SK-N-SH (cell line): Measurements from ENCODE around the gene HECW1. TPM values are rescaled to one million over a fixed set of nuclear protein-coding genes. Genes with fewer than 3 reads are reported as not detected.

Experiments used
- CTCF ChIA-PET: fragments of 300-600, 350-600 bp; formaldehyde crosslinking; extraction: SDS; loops from one replicate; lab custom pipeline; 2021; lab: Yijun Ruan, JAX
- POLR2A ChIA-PET: fragments of 350-600 bp; sonication (Branson Sonifier 250); formaldehyde crosslinking; extraction: SDS; loops from one replicate; lab custom pipeline; 2020; ENCODE audit warnings: antibody characterized with exemption, inconsistent platforms; lab: Yijun Ruan, JAX
- DNase-seq: peaks from one replicate; pipeline ENCODE4 v3.0.0; 2012
- H2AFZ ChIP-seq: fragments of 200-600 bp; sonication (generic); 2 replicates; pipeline ENCODE4 v1.8.1; 2016; ENCODE audit warnings: antibody characterized with exemption, mild to moderate bottlenecking, low read depth
- H3F3A ChIP-seq: fragments of 200-600 bp; sonication (generic); replicated peaks from 2 replicates; pipeline ENCODE3; 2016; ENCODE audit warnings: antibody characterized with exemption, mild to moderate bottlenecking; ENCODE audit not compliant: insufficient read depth
- H3K27ac ChIP-seq, 2 experiments: fragments of 200-500 bp in 1 of 2; fragments of 200-600 bp in 1 of 2; sonication (Bioruptor generic) in 1 of 2; sonication (generic), shearing (Covaris generic) in 1 of 2; 2 replicates each; pipeline versions ENCODE4 v1.5.1 to v1.6.1; 2014 to 2016; ENCODE audit warnings: low read depth in 2 of 2, inconsistent platforms in 1 of 2, low read length in 1 of 2, mild to moderate bottlenecking in 1 of 2, mixed read lengths in 1 of 2
- H3K27me3 ChIP-seq: fragments of 200-600 bp; sonication (generic), shearing (Covaris generic); 2 replicates; pipeline ENCODE4 v1.6.1; 2016; ENCODE audit warnings: mixed run types; ENCODE audit not compliant: insufficient read depth
- H3K36me3 ChIP-seq, 2 experiments: fragments of 200-500 bp in 1 of 2; fragments of 200-600 bp in 1 of 2; sonication (Bioruptor generic) in 1 of 2; sonication (generic) in 1 of 2; replicated peaks in 1 of 2; 2 replicates each; pipeline versions ENCODE3 to v1.5.1; 2014 to 2016; ENCODE audit warnings: low read length in 1 of 2, mild to moderate bottlenecking in 1 of 2; ENCODE audit not compliant: insufficient read depth in 2 of 2, control insufficient read depth in 1 of 2
- H3K4me1 ChIP-seq, 2 experiments: fragments of 200-500 bp in 1 of 2; fragments of 200-600 bp in 1 of 2; sonication (Bioruptor generic) in 1 of 2; sonication (generic), shearing (Covaris generic) in 1 of 2; 2 replicates each; pipeline versions ENCODE4 v1.5.1 to v1.6.1; 2014 to 2016; ENCODE audit warnings: low read depth in 1 of 2, low read length in 1 of 2, mixed run types in 1 of 2; ENCODE audit not compliant: insufficient read depth in 2 of 2, control insufficient read depth in 1 of 2
- H3K4me2 ChIP-seq: fragments of 200-600 bp; sonication (generic), shearing (Covaris generic); 2 replicates; pipeline ENCODE4 v1.6.1; 2017; ENCODE audit warnings: mixed run types
- H3K4me3 ChIP-seq, 2 experiments: fragments of 200-500 bp in 1 of 2; fragments of 200-600 bp in 1 of 2; sonication (Bioruptor generic) in 1 of 2; sonication (generic), shearing (Covaris generic) in 1 of 2; 2 replicates each; pipeline versions ENCODE4 v1.5.1 to v1.8.1; 2014 to 2016; ENCODE audit warnings: low read depth in 2 of 2, inconsistent platforms in 1 of 2, low read length in 1 of 2, mild to moderate bottlenecking in 1 of 2, mixed read lengths in 1 of 2, moderate library complexity in 1 of 2
- H3K79me2 ChIP-seq: fragments of 200-600 bp; sonication (generic); 2 replicates; pipeline ENCODE4 v1.8.1; 2017; ENCODE audit warnings: mild to moderate bottlenecking; ENCODE audit not compliant: insufficient read depth
- H3K9ac ChIP-seq: fragments of 200-600 bp; sonication (generic); 2 replicates; pipeline ENCODE4 v1.6.1; 2017; ENCODE audit warnings: mixed run types
- H3K9me2 ChIP-seq: fragments of 200-600 bp; sonication (generic); 2 replicates; pipeline ENCODE4 v1.6.1; 2017; ENCODE audit warnings: mixed run types
- H3K9me3 ChIP-seq: fragments of 200-600 bp; sonication (generic); 2 replicates; pipeline ENCODE4 v1.6.1; 2017; ENCODE audit warnings: mixed run types, mild to moderate bottlenecking, moderate library complexity
- H4K20me1 ChIP-seq: fragments of 200-600 bp; sonication (generic); 2 replicates; pipeline ENCODE4 v1.6.1; 2017; ENCODE audit warnings: mild to moderate bottlenecking, mixed run types; ENCODE audit not compliant: insufficient read depth
- CHD2 ChIP-seq: fragments of 150-350 bp; IDR thresholded peaks from 2 replicates; pipeline ENCODE4 v1.6.1; 2018; ENCODE audit warnings: low read length; ENCODE audit not compliant: partially characterized antibody
- ELF1 ChIP-seq: IDR thresholded peaks from 2 replicates; pipeline ENCODE4 v1.4.0; 2012
- EP300 ChIP-seq, 2 experiments: IDR thresholded peaks; 2 replicates each; pipeline versions ENCODE4 v1.4.0 to v1.6.1; 2012; ENCODE audit warnings: borderline replicate concordance in 1 of 2, low read depth in 1 of 2, low read length in 1 of 2
- EZH2phosphoT487 ChIP-seq: fragments of 200-600 bp; sonication (generic); IDR thresholded peaks from 2 replicates; pipeline ENCODE4 v1.6.1; 2017; ENCODE audit warnings: low read depth, mixed run types, mild to moderate bottlenecking, antibody characterized with exemption, moderate library complexity, borderline replicate concordance
- GABPA ChIP-seq: IDR thresholded peaks from 2 replicates; pipeline ENCODE4 v1.4.0; 2012; ENCODE audit warnings: low read depth, mild to moderate bottlenecking
- GATA2 ChIP-seq: sonication (generic); formaldehyde crosslinking; IDR thresholded peaks from 2 replicates; pipeline ENCODE4 v1.5.0; 2020; ENCODE audit warnings: mild to moderate bottlenecking, missing genetic modification reagents
- RFX5 ChIP-seq: IDR thresholded peaks from 2 replicates; pipeline ENCODE4 v1.6.1; 2012; ENCODE audit warnings: mild to moderate bottlenecking, improper control_type of control experiment, low read length
- SMC3 ChIP-seq: IDR thresholded peaks from 2 replicates; pipeline ENCODE4 v1.6.1; 2012; ENCODE audit warnings: low read depth, low read length, improper control_type of control experiment
- TEAD4 ChIP-seq: IDR thresholded peaks from 2 replicates; pipeline ENCODE4 v1.4.0; 2012; ENCODE audit warnings: mild to moderate bottlenecking, borderline replicate concordance; ENCODE audit not compliant: insufficient read depth
- WGBS: methylation state at CpG from one replicate; pipeline ENCODE4 v1.1.6; 2017; ENCODE audit warnings: low lambda C conversion rate; 5-methylcytosine and 5-hydroxymethylcytosine counted together
- polyA plus RNA-seq, 3 experiments: library from polyadenylated mRNA; depleted of rRNA; stranded (reverse); fragments of >200 nt; gene quantifications; 2 replicates each; pipeline ENCODE4 v1.2.3, GENCODE V29; 2012
- TF ChIP-seq, protein P1 (sequence below): IDR thresholded peaks from 2 replicates; pipeline ENCODE4 v1.4.0; 2012; ENCODE audit warnings: low read depth
- TF ChIP-seq, protein P2 (sequence below): IDR thresholded peaks from 2 replicates; pipeline ENCODE4 v1.6.1; 2012; ENCODE audit warnings: mild to moderate bottlenecking, low read depth, low read length, moderate library complexity
- TF ChIP-seq, protein P3 (sequence below): IDR thresholded peaks from 2 replicates; pipeline ENCODE4 v1.4.0; 2012; ENCODE audit warnings: low read depth, borderline replicate concordance

The HECW1 gene
- polyA plus RNA-seq, 1 of the 3 experiments (the other 2 are of a cell fraction) = not detected

DNA sequence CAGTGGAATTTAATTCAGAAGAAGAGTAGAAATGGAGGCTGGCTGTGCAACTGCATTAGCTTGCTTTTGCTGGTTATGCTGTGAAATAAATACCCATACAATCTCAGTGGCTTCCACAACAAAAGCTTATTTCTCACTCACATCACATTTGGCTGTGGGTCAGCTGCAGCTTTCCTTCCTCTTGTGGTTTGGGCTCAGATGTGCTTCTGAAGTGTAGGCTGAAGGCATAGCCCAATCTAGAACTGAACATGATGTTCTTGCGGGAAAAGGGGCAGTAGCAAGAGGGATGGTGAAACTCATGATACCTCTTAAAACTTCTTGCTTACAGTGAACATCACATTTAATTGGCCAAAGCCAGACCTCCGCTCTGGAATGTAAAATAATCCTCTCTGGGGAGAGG lies 119.9 kb downstream of the HECW1 start:
- no peaks in the 10 kb centered on the region for H3K9me2 ChIP-seq
- H3K36me3 ChIP-seq = no peaks in the 10 kb centered on the region
- H3F3A ChIP-seq = no peaks in the 10 kb centered on the region
- ChIA-PET POLR2A (no interaction called here), CTCF (no interaction called here)
- no peaks in the 10 kb centered on the region for H3K4me1 ChIP-seq
- WGBS = 40% methylated on average over 2 of the region's 2 CpGs
- H3K27ac ChIP-seq = no peak overlapping the region
- no peak overlapping the region for H3K4me3 ChIP-seq
- no peak for DNase-seq
- no peaks in the 10 kb centered on the region for H4K20me1 ChIP-seq
- no peaks in the 10 kb centered on the region for H3K9me3 ChIP-seq
- H2AFZ ChIP-seq = no peak overlapping the region
- no peak for TF ChIP-seq CHD2
- no peak for TF ChIP-seq GATA2 (CRISPR knock-in tag)
- TF ChIP-seq, protein P1, sequence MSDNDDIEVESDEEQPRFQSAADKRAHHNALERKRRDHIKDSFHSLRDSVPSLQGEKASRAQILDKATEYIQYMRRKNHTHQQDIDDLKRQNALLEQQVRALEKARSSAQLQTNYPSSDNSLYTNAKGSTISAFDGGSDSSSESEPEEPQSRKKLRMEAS = no peak
- TF ChIP-seq RFX5 = no peak
- TF ChIP-seq, protein P2, sequence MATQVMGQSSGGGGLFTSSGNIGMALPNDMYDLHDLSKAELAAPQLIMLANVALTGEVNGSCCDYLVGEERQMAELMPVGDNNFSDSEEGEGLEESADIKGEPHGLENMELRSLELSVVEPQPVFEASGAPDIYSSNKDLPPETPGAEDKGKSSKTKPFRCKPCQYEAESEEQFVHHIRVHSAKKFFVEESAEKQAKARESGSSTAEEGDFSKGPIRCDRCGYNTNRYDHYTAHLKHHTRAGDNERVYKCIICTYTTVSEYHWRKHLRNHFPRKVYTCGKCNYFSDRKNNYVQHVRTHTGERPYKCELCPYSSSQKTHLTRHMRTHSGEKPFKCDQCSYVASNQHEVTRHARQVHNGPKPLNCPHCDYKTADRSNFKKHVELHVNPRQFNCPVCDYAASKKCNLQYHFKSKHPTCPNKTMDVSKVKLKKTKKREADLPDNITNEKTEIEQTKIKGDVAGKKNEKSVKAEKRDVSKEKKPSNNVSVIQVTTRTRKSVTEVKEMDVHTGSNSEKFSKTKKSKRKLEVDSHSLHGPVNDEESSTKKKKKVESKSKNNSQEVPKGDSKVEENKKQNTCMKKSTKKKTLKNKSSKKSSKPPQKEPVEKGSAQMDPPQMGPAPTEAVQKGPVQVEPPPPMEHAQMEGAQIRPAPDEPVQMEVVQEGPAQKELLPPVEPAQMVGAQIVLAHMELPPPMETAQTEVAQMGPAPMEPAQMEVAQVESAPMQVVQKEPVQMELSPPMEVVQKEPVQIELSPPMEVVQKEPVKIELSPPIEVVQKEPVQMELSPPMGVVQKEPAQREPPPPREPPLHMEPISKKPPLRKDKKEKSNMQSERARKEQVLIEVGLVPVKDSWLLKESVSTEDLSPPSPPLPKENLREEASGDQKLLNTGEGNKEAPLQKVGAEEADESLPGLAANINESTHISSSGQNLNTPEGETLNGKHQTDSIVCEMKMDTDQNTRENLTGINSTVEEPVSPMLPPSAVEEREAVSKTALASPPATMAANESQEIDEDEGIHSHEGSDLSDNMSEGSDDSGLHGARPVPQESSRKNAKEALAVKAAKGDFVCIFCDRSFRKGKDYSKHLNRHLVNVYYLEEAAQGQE = no peak
- TF ChIP-seq, protein P3, sequence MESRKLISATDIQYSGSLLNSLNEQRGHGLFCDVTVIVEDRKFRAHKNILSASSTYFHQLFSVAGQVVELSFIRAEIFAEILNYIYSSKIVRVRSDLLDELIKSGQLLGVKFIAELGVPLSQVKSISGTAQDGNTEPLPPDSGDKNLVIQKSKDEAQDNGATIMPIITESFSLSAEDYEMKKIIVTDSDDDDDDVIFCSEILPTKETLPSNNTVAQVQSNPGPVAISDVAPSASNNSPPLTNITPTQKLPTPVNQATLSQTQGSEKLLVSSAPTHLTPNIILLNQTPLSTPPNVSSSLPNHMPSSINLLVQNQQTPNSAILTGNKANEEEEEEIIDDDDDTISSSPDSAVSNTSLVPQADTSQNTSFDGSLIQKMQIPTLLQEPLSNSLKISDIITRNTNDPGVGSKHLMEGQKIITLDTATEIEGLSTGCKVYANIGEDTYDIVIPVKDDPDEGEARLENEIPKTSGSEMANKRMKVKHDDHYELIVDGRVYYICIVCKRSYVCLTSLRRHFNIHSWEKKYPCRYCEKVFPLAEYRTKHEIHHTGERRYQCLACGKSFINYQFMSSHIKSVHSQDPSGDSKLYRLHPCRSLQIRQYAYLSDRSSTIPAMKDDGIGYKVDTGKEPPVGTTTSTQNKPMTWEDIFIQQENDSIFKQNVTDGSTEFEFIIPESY = no peak
- TF ChIP-seq EZH2phosphoT487 = no peak
- no peak for TF ChIP-seq ELF1
- TF ChIP-seq GABPA = no peak
- TF ChIP-seq SMC3 = no peak
- no peak for TF ChIP-seq EP300 (IDR thresholded peaks at IDR 0.05; ENCODE audit: borderline replicate concordance in 1 of 2, low read depth in 1 of 2, low read length in 1 of 2)
- H3K9ac ChIP-seq = no peak overlapping the region
- peaks cover 25% of the 10 kb centered on the region for H3K27me3 ChIP-seq
- no peak overlapping the region for H3K4me2 ChIP-seq
- no peaks in the 10 kb centered on the region for H3K79me2 ChIP-seq

DNA sequence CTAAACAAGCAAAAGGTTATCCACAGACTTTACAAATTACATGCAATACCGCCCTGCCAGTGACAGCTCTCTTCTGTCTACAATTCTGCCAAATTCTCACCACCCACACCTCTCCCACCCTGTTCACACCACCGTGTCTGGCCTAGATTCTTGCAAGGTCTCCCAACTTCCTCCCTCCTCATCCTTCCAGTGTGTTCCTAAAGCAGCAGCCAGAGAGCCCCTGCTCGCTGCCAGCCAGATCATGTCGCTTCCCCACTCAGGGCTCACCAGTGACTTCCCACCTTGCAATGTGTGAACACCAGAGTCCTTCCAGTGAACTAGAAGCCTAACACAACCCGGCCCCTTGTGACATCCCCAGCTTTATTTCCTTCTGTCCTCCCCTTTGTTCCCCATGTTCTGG lies 121.6 kb downstream of the HECW1 start:
- H3K27ac ChIP-seq = no peak overlapping the region
- no peak overlapping the region for H3K4me3 ChIP-seq
- no peaks in the 10 kb centered on the region for H3K79me2 ChIP-seq
- no peaks in the 10 kb centered on the region for H3F3A ChIP-seq
- H3K9ac ChIP-seq = no peak overlapping the region
- no peaks in the 10 kb centered on the region for H3K4me1 ChIP-seq
- H2AFZ ChIP-seq = no peak overlapping the region
- 22% methylated on average over 5 of the region's 5 CpGs for WGBS
- CTCF ChIA-PET = interaction anchor here (0.9 to 1.6 kb wide), 3 partner anchors 9 to 349 kb away, joined by 3 to 6 read pairs (median 3); partner anchors contain the start of gene STK17A
- H4K20me1 ChIP-seq = no peaks in the 10 kb centered on the region
- no peak for TF ChIP-seq TEAD4
- H3K9me2 ChIP-seq = no peaks in the 10 kb centered on the region
- DNase-seq = no peak
- POLR2A ChIA-PET = no interaction called here
- H3K36me3 ChIP-seq = no peaks in the 10 kb centered on the region
- H3K4me2 ChIP-seq = no peak overlapping the region
- H3K27me3 ChIP-seq = peaks cover 25% of the 10 kb centered on the region
- no peaks in the 10 kb centered on the region for H3K9me3 ChIP-seq
